B cell (primary cell): ENCODE results near the gene UTS2R.

Source experiments
- CTCF ChIP-seq: fragments of 200-600 bp; IDR thresholded peaks from one replicate; pipeline ENCODE4 v1.8.0; 2022; ENCODE audit warnings: antibody characterized with exemption, mild to moderate bottlenecking
- EZH2 ChIP-seq: IDR thresholded peaks from 2 replicates; pipeline ENCODE4 v1.6.1; 2012; ENCODE audit warnings: borderline replicate concordance, low read depth, mild to moderate bottlenecking, moderate library complexity, low read length; ENCODE audit not compliant: insufficient read depth, poor library complexity, severe bottlenecking

- no peak for TF ChIP-seq CTCF
- TF ChIP-seq EZH2, result no peak
Measured at GRCh38 chr17:82390015-82390859, 18.7 kb downstream of the UTS2R start.
